IMR-90 (cell line): ENCODE measurements around the gene PHC2. TPM values are rescaled to one million over a fixed set of nuclear protein-coding genes. Genes with fewer than 3 reads are reported as not detected.

Source experiments
- ATAC-seq: fragments of 200-7000 bp; cut with Tn5 transposase; 2 replicates; pipeline ENCODE4 v1.9.1; 2020; ENCODE audit warnings: low read depth, mild to moderate bottlenecking, moderate library complexity
- BruUV-seq: library from RNA; stranded (reverse); fragments of 400-500 nt; replicated peaks from 2 replicates; lab custom pipeline; 2021; lab: Mats Ljungman, UMichigan
- CTCF ChIA-PET: fragments of 300-600 bp; formaldehyde crosslinking; extraction: SDS; loops from one replicate; lab custom pipeline; 2021; ENCODE audit warnings: antibody characterized with exemption; lab: Yijun Ruan, JAX
- POLR2A ChIA-PET: fragments of 300-600 bp; sonication (Branson Sonifier 250); formaldehyde crosslinking; loops from one replicate; lab custom pipeline; 2022; ENCODE audit warnings: antibody characterized with exemption; ENCODE audit not compliant: unreplicated experiment; lab: Charles Lee
- DNase-seq: peaks from one replicate; pipeline ENCODE4 v3.0.0; 2013
- H2AFZ ChIP-seq: replicated peaks from 2 replicates; pipeline ENCODE3; 2013; ENCODE audit warnings: low read length, mild to moderate bottlenecking; ENCODE audit not compliant: poor library complexity
- H2AK5ac ChIP-seq: 2 replicates; pipeline ENCODE4 v1.6.1; 2013; ENCODE audit warnings: low read depth, low read length, inconsistent platforms
- H2AK9ac ChIP-seq: replicated peaks from 2 replicates; pipeline ENCODE3; 2013; ENCODE audit warnings: mild to moderate bottlenecking, low read depth, low read length, moderate library complexity; ENCODE audit not compliant: poor library complexity
- H2BK120ac ChIP-seq: 2 replicates; pipeline ENCODE4 v1.6.1; 2013; ENCODE audit warnings: low read depth, low read length, inconsistent platforms
- H2BK15ac ChIP-seq: 3 replicates; pipeline ENCODE4 v1.6.1; 2013; ENCODE audit warnings: low read depth, low read length, inconsistent platforms
- H2BK20ac ChIP-seq: 2 replicates; pipeline ENCODE4 v1.6.1; 2013; ENCODE audit warnings: low read depth, mild to moderate bottlenecking, inconsistent platforms, low read length, moderate library complexity
- H2BK5ac ChIP-seq: 2 replicates; pipeline ENCODE4 v1.6.1; 2013; ENCODE audit warnings: mild to moderate bottlenecking, low read depth, low read length, inconsistent platforms; ENCODE audit not compliant: poor library complexity, severe bottlenecking
- H3K14ac ChIP-seq: replicated peaks from 2 replicates; pipeline ENCODE4 v1.6.1; 2013; ENCODE audit warnings: low read depth, low read length, inconsistent platforms
- H3K18ac ChIP-seq: 2 replicates; pipeline ENCODE4 v1.6.1; 2013; ENCODE audit warnings: low read depth, low read length, control low read depth
- H3K23ac ChIP-seq: 2 replicates; pipeline ENCODE4 v1.6.1; 2013; ENCODE audit warnings: low read depth, low read length, inconsistent platforms
- H3K27ac ChIP-seq: 2 replicates; pipeline ENCODE4 v1.5.1; 2013; ENCODE audit warnings: mild to moderate bottlenecking, control low read depth, low read length; ENCODE audit not compliant: insufficient read depth
- H3K27me3 ChIP-seq: 2 replicates; pipeline ENCODE4 v1.6.1; 2013; ENCODE audit warnings: low read length; ENCODE audit not compliant: control insufficient read depth, insufficient read depth
- H3K36me3 ChIP-seq: 2 replicates; pipeline ENCODE4 v1.6.1; 2013; ENCODE audit warnings: low read length, mixed read lengths; ENCODE audit not compliant: control insufficient read depth, insufficient read depth
- H3K4ac ChIP-seq: 2 replicates; pipeline ENCODE4 v1.6.1; 2013; ENCODE audit warnings: low read depth, low read length, inconsistent platforms
- H3K4me1 ChIP-seq: 2 replicates; pipeline ENCODE4 v1.6.1; 2013; ENCODE audit warnings: low read length, mixed read lengths; ENCODE audit not compliant: control insufficient read depth, insufficient read depth
- H3K4me2 ChIP-seq: 2 replicates; pipeline ENCODE4 v1.6.1; 2013; ENCODE audit warnings: low read depth, mild to moderate bottlenecking, control low read depth, low read length, moderate library complexity
- H3K4me3 ChIP-seq: 2 replicates; pipeline ENCODE4 v1.5.1; 2013; ENCODE audit warnings: low read depth, mild to moderate bottlenecking, control low read depth, low read length, moderate library complexity; ENCODE audit not compliant: insufficient read depth
- H3K56ac ChIP-seq: 2 replicates; pipeline ENCODE4 v1.6.1; 2013; ENCODE audit warnings: low read length, inconsistent platforms; ENCODE audit not compliant: insufficient read depth; ENCODE audit errors: extremely low read depth
- H3K79me1 ChIP-seq, 2 experiments: 2 replicates each; pipeline ENCODE4 v1.6.1; 2013; ENCODE audit warnings: low read length in 2 of 2, inconsistent platforms in 1 of 2, low read depth in 1 of 2
- H3K9ac ChIP-seq: 2 replicates; pipeline ENCODE4 v1.6.1; 2013; ENCODE audit warnings: low read depth, low read length, control low read depth
- H3K9me1 ChIP-seq: 2 replicates; pipeline ENCODE4 v1.6.1; 2013; ENCODE audit warnings: low read length, inconsistent platforms; ENCODE audit not compliant: insufficient read depth
- H3K9me3 ChIP-seq: 2 replicates; pipeline ENCODE4 v1.6.1; 2013; ENCODE audit warnings: low read length; ENCODE audit not compliant: control insufficient read depth, insufficient read depth
- H4K20me1 ChIP-seq: 2 replicates; pipeline ENCODE4 v1.6.1; 2013; ENCODE audit warnings: low read length, inconsistent platforms; ENCODE audit not compliant: insufficient read depth
- H4K5ac ChIP-seq: 2 replicates; pipeline ENCODE4 v1.6.1; 2013; ENCODE audit warnings: mild to moderate bottlenecking, low read depth, low read length, control low read depth
- H4K8ac ChIP-seq, 2 experiments: 2 replicates each; pipeline ENCODE4 v1.6.1; 2013; ENCODE audit warnings: low read depth in 2 of 2, low read length in 2 of 2, control low read depth in 1 of 2, inconsistent platforms in 1 of 2
- H4K91ac ChIP-seq: 2 replicates; pipeline ENCODE4 v1.6.1; 2013; ENCODE audit warnings: low read depth, low read length, inconsistent platforms; ENCODE audit not compliant: insufficient read depth
- CEBPB ChIP-seq: IDR thresholded peaks from 2 replicates; pipeline ENCODE4 v1.6.1; 2012; ENCODE audit warnings: low read depth, low read length, improper control_type of control experiment
- FOS ChIP-seq: fragments of 150-350 bp; IDR thresholded peaks from 2 replicates; pipeline ENCODE4 v1.6.1; 2016; ENCODE audit warnings: low read depth, low read length
- MAFK ChIP-seq: IDR thresholded peaks from 2 replicates; pipeline ENCODE4 v1.6.1; 2012; ENCODE audit warnings: low read depth, low read length, improper control_type of control experiment
- RAD21 ChIP-seq: IDR thresholded peaks from 2 replicates; pipeline ENCODE4 v1.6.1; 2012; ENCODE audit warnings: low read length, improper control_type of control experiment
- WGBS, 2 experiments: methylation state at CpG; one replicate each; pipeline versions ENCODE4 v1.1.5 to v1.1.7; 2013; ENCODE audit warnings: missing lambda C conversion rate in 2 of 2; ENCODE audit not compliant: insufficient read length in 1 of 2; ENCODE audit errors: extremely low coverage in 2 of 2; 5-methylcytosine and 5-hydroxymethylcytosine counted together
- dilution Hi-C: fragments of 300-500 bp; cut with HindIII; formaldehyde crosslinking; loops from one replicate; pipeline ENCODE4 v1.14.3; 2018; ENCODE audit warnings: low sequenced_read_pairs; ENCODE audit not compliant: unreplicated experiment
- in situ Hi-C: fragments of 300-500 bp; cut with MboI; formaldehyde crosslinking; loops from 3 replicates; pipeline ENCODE4 v1.14.3; 2019; ENCODE audit warnings: low sequenced_read_pairs, inconsistent platforms, mixed read lengths
- intact Hi-C: fragments of 100-400 bp; cut with micrococcal nuclease; formaldehyde crosslinking; loops from 2 replicates; pipeline ENCODE4 v1.10.0; 2022
- polyA plus RNA-seq, 3 experiments: library from polyadenylated mRNA; depleted of rRNA; stranded (reverse); fragments of >200 nt; gene quantifications; 2 replicates each; pipeline ENCODE4 v1.2.3, GENCODE V29; 2012; ENCODE audit warnings: low replicate concordance in 1 of 3
- total RNA-seq: library from RNA; depleted of rRNA; stranded (reverse); fragments of >200 nt; gene quantifications from 2 replicates; pipeline ENCODE4 v1.2.3, GENCODE V29; 2012

The PHC2 gene
- total and polyA plus RNA-seq, 2 of the 4 experiments (the other 2 are of a cell fraction) = 46.4 to 98.1 TPM

GRCh38 chr1:33391343-33392078, 39.4 kb downstream of the PHC2 start:
- no peak for ATAC-seq
- Histone ChIP-seq H3K4me3 (no peak overlapping the region), H3K9me3 (no peaks in the 10 kb centered on the region), H2BK5ac (peak overlapping the region; percentile 82), H4K91ac (peak overlapping the region; percentile 96), H3K56ac (peak overlapping the region; percentile 55; the same call in 1 of the 2 replicates), H3K4ac (peak overlapping the region; percentile 97), H3K9me1 (peaks cover 21% of the 10 kb centered on the region), H3K36me3 (no peaks in the 10 kb centered on the region), H3K9ac (0 out of 2 replicates have a peak overlapping the region, but pooled peaks have one; percentile 27), H3K14ac (peak overlapping the region; percentile 95), H4K20me1 (no peaks in the 10 kb centered on the region), H2BK15ac (peak overlapping the region; percentile 93; the same call in 2 of the 3 replicates), H3K27ac (peak overlapping the region; percentile 96; the same call in 1 of the 2 replicates), H4K5ac (peak overlapping the region; percentile 97), H3K18ac (peak overlapping the region; percentile 99), H2AK5ac (peak overlapping the region; percentile 93), H3K27me3 (no peaks in the 10 kb centered on the region), H2AFZ (no peak overlapping the region), H3K4me1 (peaks cover 57% of the 10 kb centered on the region), H2AK9ac (peak overlapping the region; percentile 6), H2BK120ac (peak overlapping the region; percentile 98), H4K8ac (peak overlapping the region; percentile 44 to 91), H3K23ac (peak overlapping the region; percentile 95), H3K4me2 (no peak overlapping the region; the same call in 1 of the 2 replicates), H3K79me1 (peaks cover 14 to 29% of the 10 kb centered on the region in 2 experiments; a peak in 3 of 4 replicates), H2BK20ac (peak overlapping the region; percentile 99)
- CTCF ChIA-PET = interaction anchor here (0.7 to 0.8 kb wide), 2 partner anchors 64 to 79 kb away, joined by 3 to 5 read pairs; no protein-coding TSS in a partner anchor
- in situ Hi-C loops (loop anchor here (5.0 kb wide), 1 partner anchor 41 kb away; the partner anchor contains the start of gene PHC2), dilution Hi-C loops (no loop called here), intact Hi-C loops (no loop called here)
- TF ChIP-seq FOS (no peak), RAD21 (no peak), MAFK (no peak), CEBPB (0 out of 2 replicates have a peak, but pooled peaks have one; percentile 1)
- POLR2A ChIA-PET = interaction anchor here (0.6 kb wide), 1 partner anchor 55 kb away, joined by 3 read pairs; no protein-coding TSS in a partner anchor
- BruUV-seq = no TSS peak
- no peak for DNase-seq
- 80% methylated on average over 2 of the region's 8 CpGs; no CpG with 5 or more reads in 1 of the 2 experiments for WGBS, 2 experiments
